ENCODE results near the gene VGLL4.
"Not testable (repeated sequence)": the region's sequence is repeated elsewhere in the genome, so short reads cannot be mapped to it uniquely, and the experiment has no call there.

The VGLL4 gene

DNA sequence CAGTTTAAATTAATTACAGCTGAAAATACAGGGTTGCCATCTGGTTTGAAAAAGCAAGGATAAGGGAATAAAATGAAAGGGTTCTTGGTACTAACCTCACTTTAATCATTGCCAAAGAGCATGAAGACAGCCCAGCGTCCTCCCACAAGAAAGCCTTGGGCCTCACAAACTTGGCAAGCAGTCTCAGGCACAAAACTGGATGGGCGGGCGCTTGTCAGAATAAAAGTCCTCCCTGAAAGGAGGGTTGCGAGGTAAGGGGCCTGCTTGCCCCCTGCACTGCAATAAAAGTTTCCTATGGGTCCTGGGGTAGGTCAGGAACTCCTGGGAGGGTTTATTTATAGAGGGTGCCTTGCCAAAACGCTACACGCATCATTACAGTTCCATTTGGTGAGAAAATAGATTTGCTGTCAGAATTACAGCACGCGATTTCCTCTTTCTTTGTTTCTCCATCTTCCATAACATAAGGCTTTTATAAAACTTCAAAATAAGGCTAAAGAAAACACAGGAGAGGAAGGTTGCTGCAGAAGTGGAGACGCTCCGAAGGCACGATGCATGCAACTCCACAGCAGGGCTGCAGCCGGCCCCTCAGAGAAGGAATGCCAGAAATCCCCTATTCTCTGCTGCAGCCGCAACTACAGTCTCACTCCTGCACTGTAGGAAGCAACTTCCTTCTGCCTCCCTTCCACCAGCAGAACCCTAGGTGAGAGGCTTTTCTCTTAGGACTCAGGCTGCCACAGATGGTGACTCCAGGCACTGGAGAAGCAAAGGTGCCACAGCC is 61.3 kb downstream of the VGLL4 start:
- no peak for DNase-seq

DNA sequence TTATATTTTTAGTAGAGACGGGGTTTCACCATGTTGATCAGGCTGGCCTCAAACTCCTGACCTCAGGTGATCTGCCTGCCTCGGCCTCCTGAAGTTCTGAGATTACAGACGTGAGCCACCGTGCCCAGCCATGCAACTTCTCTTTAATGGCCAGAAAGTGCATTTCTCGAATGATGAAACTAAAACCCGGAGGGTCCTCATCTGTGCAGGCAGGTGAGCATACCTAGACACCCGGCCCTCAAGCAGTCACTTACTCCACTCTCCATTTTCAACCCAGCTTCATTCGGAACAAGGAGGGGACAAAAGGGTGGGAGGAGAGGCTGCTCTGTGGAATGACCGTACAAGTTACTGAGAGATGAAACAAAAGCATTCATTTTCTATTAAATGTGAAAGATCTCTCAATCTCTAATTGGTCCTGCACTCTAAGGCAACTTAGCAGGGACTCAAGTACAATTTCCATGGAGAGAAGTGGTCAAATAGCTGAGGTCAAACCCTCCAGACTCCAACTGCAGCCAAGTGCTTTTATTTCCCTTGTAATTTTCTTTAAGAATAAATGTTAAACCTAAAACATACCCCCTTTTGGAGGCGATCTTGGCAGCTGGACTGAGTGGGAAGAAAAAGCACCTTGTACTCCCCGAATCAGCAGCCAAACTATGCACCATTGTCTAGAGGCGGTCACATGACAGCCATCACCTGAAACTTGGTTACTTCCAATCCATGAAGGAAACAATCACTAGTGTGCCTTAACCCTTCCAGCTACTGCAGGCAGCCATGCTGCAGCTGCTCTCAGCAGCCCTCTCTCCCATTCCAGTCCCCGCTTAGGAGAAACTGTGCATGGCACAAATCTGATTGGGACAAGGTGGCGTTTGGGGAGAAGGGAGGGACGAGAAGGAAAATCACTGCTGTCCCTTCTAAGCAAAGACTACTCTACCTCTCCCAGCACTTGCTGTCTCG is 62.2 kb downstream of the VGLL4 start:
- DNase-seq = no peak

DNA sequence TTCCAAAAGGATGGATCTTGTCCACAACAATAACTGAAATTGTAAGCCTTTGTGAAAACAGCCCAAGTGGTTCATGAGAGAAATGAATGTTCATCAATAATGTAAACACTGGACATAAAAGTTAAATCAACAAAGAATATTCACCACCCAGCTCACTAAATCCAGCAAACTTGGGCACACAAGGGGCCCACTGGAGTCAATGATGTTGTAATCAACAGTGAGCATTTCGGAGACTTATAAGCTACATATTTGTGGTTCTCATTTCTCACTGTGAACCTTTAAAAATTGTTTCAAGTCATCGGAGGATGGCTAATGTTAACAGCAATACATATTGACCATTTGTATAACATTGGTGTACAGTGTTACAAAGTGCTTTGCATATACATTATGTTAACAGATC is 63.1 kb downstream of the VGLL4 start:
- DNase-seq = no peak

DNA sequence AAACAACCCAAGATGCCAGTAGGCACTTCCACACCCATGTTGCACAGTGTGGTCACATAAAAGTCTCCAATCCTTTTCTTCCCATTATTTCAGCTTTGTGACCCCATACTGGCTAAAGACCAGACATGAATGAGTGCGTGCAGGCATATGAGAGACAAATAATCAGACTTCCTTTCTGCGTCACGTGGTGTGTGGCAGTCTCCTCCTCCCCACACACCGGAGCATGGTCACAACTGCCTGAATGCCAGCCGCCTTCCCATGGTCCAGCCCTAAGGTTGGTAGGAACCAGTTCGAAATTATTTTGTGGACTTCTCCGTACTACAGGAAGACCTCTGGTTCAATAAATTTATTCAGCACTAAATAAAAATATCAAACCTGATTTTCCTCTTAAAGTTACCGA is 65.5 kb downstream of the VGLL4 start:
- DNase-seq = no peak

DNA sequence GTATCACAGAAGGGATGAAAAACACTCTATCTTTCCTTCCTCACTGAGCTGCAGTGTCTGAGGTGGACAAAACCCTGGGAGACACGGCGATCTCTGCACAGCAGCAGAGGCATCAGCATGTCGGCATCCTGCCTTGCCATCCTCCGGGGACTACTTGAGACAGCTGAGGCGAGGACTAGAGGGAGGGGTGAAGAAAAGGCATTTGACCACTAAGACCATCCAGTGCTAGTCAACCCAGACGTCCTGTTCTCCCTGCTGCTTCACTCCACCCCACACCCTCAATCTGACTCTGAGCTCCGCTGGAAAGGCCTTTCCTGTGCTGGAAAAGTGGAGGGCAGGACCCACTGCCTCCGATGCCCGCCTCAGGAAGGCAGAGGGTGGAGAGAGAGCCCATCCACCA is 67.3 kb downstream of the VGLL4 start:
- no peak for DNase-seq

DNA sequence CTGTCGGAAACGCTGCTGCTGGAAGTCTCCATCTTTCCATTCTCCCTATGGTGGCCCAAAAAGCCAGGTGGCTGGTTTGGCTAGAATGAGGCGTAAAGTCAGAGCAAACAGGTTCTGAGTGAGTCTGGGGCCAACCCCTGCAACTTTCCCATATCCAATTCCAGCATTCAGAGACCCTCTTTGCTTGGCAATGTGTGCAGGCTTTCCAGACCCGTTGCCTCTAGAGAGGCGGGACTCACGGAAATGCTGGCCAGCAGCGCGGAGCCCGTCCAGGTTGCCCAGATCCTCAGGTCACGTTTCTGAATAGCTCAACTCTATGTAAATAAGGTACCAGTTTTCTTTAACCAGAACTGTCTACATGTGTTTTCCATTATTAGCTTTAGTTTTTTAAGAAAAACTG is 68.0 kb downstream of the VGLL4 start:
- no peak for DNase-seq

DNA sequence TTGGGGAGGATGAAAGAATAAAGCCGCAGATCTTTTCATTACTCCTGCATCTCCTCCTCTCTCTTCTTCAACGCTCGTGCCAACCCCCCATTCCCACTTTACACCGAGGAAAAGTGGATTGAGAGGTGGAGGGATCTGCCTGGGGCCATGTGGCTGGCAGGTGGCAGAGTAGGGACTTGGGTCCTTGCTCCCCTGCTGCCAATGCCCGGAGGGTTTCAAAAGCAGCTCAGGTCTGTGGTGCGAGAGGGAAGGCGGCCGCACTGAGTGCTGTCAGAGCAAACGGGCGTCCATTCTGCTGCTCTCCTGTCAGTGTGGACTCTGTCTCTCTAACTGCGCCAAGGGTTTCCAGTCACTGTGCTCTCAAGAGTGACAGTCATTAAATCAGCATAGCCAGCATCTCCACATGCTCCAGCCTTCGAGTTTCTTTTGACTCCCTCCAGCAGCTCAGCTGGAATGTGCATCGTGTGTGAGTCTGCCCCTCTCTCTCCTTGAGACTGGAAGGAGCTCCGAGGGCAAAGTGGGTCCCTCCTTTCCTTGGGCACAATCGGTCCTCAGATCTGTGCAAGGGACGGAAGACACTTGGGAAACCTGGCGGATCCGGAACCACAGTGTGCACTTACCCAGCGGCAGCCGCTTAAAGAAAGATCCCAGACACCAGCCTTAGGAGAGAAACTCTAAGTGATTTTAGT is 68.6 kb downstream of the VGLL4 start:
- no peak for DNase-seq

DNA sequence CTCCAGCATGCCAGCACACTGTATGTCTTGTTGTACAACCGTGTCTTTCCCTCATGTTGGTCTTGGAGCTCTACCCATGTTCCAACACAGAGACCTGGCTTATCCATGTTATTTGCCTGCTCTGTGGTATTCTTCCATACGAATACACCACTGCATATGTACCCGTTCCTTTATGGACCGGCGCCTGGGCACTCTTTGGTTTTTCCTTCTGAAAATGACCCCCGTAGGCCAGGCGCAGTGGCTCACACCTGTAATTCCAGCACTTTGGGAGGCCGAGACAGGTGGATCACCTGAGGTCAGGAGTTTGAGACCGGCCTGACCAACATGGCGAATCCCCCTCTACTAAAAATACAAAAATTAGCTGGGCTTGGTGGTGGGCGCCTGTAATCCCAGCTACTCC is 71.1 kb downstream of the VGLL4 start:
- not testable (repeated sequence) for DNase-seq

DNA sequence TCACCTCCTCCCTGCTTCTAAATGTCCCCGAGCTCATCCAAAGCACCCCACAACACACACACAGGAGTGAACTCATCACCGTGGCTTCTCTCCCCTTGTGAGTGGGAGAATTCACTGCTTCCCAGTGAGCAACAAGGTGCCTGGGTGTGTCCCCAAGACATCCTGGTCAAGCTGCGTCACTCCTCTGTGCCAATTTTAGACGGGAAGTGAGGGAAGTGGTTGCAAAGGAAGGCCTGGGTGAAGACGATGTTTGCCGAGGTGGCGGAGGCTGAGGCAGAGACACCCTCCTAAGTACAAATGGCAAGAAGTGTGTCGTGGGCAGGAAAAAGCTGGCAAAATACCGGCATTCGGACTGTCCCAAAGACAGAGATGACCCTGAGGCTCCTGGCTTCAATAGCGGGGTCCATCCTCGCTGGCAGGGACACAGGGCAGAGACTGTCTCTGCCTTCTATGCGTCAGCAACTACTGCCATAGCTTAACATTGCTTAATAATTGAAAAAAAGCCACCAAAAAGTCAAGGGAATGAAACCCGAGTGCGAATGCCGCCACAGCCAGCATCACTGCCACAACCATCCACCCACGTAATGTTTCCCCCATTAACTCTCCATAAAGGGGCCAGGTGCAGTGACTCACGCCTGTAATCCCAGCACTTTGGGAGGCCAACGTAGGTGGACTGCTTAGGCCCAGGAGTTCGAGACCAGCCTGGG is 72.8 kb downstream of the VGLL4 start:
- no peak for DNase-seq

DNA sequence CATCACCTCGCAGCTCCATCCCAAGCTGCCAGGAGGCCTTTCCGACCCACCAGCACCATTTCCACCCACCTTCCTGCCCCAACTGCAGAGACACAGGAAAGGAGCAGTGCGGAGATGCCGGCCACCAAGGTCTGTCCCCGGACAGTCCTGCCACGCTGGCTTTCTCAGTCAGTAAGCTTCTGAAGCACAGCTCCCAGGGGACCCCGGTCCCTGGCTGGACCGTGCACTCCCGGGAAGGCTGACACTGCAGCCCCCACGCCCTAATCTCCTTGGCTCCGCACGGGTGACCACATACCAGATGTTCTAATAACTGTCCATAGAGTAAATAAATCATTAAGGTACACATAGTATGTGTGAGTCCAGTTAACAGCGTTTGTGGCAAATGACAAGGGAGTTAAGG is 73.5 kb downstream of the VGLL4 start:
- no peak for DNase-seq

DNA sequence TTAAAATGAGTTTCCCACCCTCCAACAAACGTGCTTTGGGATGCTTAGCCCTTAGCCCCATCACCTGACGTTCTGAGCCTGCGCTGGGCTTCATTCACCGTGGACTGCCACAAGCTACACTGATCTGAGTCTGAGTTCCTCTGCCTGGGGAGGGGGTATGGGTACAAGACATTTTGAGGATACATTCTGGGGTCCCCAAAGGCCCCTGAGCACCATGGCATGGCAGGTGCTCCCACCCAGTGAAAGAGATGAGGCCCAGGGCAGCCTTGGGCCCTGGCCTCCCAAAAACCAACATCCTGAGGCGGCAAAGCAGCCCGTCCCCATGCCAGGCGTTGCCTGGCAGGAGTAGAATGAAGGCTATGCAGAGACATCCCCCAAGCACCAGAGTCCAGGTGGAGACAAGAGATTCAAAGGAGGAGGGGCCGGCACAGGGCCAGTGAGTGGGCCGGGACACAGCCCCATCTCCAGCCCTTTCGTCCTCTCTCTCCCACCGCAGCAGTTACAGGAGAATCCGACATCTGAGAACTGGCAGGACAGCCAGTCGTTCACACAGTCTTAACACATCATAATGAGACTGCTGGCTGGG is 74.5 kb downstream of the VGLL4 start:
- DNase-seq = no peak

DNA sequence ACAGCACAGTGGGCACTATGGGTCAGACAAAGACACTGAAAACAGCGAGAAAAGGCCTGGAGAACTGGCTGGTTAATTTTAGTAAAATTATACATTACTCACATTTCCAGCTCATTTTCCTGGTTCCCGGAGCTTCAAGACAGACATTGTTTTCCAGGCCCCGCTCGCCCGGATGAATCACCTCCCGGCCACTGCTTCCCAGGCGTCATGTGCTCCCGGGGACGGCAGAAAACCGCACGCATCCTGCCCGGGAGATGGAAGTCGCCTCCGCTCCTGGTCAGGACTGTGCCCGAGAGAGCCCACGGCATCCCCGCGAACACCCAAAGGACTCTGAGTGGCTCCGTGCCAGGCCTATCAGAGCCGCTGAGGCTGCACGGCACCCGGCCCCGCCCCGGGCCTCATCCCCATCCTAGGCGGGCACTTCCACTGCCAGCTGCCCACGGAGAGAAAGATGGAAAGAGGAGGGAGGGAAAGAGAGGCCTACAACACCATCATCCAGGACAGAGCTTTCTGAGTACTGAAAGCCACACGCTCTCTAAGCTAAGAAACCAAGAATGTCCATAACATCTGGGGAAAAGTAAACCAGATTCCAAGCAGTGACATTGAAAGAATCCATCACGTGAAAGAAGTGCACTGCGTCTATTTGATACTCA is 75.1 kb downstream of the VGLL4 start:
- no peak for DNase-seq

DNA sequence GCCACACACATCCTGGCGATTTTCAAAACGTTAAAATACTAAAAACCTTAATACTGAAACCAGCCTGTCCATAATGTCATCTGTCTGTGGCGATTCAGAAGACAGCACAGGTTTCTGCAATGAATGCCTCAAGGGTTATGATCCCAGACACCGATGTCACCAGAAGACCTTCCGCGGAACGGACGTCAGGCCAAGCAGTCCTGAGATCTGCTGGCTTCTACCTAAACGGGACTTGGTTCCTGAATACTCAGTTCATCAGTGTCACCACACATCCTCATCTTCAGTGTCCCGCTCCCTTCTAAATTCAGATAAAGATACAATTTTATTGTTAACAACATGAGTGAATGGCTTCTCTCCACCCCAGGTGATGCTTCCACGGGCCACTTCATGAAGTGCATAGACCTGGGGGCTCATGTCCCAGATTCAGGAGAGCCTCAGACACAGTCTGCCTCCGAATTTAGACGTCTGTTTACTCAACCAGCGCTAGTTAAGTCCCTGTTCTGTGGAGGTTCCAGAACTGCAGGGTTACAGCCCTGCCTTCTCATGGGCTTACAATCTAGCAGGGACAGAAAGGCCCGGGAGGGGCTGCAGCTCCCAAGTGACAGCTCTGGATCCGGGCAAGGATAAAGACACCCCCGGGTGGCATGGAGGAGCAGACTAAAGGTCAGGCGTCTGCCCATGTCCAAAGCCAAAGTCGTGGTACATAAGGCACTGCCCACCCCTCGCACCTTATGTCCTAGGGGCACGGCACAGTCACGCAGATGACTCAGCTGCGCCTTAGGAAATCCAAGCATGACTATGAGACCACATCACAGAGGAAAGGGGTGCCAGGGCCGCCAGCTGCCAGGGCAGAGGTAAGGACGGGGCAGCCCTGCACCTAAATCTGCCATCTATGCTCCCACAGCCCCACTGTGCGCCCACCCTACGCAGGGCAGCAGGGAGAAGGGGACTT is 75.9 kb downstream of the VGLL4 start:
- no peak for DNase-seq

DNA sequence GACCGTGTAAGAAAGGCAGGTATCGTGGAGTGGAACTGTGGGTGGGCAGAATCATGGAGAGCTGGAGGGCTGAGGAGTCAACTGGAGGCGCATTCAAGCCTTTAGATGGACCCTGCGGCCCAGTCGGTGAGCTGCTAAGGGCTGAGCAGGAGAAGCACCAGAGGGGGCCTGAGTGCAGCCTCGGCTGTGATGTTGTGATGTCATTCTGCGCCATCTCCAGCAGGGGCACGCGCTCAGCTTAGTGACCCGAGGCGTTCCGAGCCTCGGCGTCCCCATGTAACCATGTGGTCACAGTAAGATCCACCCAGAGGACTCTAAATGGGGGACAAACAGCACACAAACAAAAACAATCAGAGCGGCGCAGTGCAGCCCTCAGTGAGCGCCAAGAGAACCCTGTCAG is 76.8 kb downstream of the VGLL4 start:
- no peak for DNase-seq

DNA sequence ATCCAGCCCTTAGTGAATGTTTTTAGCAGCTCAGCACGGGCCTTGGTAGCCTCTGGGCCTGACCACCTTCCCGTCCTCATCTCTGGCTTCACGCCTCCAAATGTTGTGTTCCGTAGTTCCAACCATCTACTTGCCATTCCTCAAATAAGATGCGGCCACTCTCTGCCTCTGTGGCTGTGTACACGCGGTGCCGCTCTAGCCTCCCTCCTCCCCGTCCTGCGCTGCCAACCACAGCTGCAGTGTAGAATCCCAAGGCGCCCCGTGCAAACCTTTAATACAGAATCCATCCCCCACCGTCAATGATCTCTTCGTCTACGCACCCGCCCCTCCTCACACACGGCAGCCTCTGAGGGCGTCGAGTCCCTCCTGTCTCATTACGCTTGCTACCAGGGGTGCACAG is 77.2 kb downstream of the VGLL4 start:
- no peak for DNase-seq

DNA sequence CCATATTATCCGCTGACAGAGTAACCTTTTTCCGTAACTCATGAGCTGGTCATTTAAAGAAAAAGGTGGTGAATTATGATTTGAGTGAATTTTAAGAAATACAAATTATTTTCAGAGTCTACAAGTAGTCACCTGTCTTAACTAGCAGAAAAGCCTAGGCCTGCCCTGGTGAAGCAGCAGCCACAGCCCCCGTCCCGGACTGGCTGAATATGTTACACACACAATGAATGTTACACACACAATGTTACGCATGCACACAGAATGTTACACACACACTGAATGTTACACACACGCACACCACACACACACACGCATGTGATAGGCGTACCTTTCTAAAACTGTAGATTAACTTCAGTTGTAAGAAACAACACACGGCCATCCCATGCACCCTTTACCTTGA is 77.8 kb downstream of the VGLL4 start:
- DNase-seq = no peak

DNA sequence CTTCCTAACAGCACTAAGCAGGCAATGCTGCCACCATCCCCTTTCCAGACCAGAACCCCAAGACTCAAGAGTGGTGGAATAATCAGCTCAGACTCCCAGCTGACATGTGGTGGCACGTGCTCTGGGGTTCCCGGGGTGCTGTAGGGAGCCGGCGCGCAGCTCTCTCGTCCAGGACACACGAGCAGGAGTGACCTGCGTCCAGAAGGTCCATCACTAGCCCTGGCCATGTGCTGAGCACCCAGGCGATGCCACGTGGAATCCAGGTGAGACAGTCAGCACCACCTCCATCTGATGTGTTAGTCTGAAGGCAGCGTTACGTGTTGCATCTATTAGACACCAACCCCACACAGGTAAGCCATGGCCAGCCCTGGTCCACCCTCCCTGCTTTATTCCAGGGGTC is 78.2 kb downstream of the VGLL4 start:
- DNase-seq = no peak

DNA sequence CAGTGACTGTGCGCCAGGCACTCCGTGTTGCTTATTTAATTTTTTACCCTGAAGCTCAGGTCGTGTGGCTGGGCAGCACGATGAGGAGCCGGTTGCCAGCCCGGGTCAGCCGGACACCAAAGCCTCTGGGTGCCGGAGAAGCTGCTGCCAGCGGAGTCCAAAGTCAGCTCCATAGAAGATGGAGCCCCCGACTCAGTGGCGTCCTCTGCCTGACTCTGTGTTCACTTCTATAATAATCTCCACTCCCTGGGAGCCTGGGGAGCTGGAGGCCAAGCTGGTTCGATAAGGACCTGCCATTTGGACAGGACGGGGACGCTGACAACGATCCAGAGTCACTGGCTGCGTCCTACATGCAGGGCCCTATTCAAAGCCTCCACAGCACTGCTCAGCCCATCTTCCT is 78.6 kb downstream of the VGLL4 start:
- no peak for DNase-seq

DNA sequence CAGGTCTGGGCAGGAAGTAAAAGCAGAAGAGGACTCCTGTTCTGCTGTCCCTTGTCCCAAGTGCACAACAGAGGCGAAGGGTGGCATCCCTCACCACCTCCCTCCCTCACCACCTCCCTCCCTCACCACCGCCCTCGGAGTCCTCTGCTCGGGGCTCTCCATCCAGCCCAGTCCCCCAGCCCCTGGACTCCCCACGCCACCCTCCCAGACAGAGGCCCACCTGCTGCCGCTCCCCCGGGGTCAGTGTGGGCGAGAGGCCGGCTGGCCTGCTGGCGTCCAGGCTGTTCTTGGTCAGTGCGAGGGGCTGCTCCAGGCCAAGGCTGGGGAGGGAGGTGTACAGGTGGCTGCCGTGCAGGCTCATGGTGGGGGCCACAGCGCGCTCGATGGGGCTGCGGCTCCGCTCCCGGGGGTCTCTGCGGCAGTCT is 79.1 kb downstream of the VGLL4 start:
- no peak for DNase-seq

DNA sequence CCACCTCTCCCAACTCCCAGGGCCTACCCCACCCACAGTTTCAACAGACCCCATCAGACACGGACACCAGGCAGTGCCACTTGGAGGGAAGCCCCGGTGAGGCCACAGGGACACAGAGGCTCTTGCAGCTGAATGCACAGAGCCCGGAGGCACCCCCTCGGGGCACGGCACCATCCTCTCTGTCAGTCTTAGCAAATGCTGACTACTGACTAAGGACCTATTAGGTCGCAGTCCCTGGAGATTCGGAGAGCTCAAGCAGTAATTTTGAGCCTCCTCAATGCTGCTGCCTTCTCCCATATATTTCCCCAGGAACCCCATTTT is 79.9 kb downstream of the VGLL4 start:
- no peak for DNase-seq

All from T-helper 2 cell (primary cell).